ENCODE results near the gene RAPGEF5. TPM values are rescaled to one million over a fixed set of nuclear protein-coding genes. Genes with fewer than 3 reads are reported as not detected.

RAPGEF5 gene
- total and polyA plus RNA-seq, 2 donors (not counting 3 experiments of a cell fraction or from before 2014, with no cell fraction given), result 10.0 to 43.2 TPM

GRCh38 chr7:22255342-22255741, 101.6 kb downstream of the RAPGEF5 start:
- intact Hi-C loops (cut with micrococcal nuclease), result no loop called here
- H3K9ac ChIP-seq (replicated peaks; ENCODE audit: extremely low read depth, insufficient read depth, low read length), result no peak overlapping the region
- no peaks in the 10 kb centered on the region for H3K9me1 ChIP-seq (replicated peaks; ENCODE audit: control insufficient read depth, extremely low read depth, insufficient read depth, low read length)
- no peaks in the 10 kb centered on the region for H4K20me1 ChIP-seq (replicated peaks; ENCODE audit: control insufficient read depth, extremely low read depth, insufficient read depth, low read length)
- TF ChIP-seq EZH2 (IDR thresholded peaks at IDR 0.05; ENCODE audit: borderline replicate concordance, low read depth, low read length, severe bottlenecking) (no peak), JUN (IDR thresholded peaks at IDR 0.05; ENCODE audit: borderline replicate concordance, insufficient read depth, insufficient read length, low read depth) (no peak), GATA2 (IDR thresholded peaks at IDR 0.05; ENCODE audit: insufficient read depth, insufficient read length, low read depth, low read length) (no peak), POLR2AphosphoS5 (IDR thresholded peaks at IDR 0.05; ENCODE audit: insufficient read depth, low read depth, low read length) (no peak), POLR2A (IDR thresholded peaks at IDR 0.05; ENCODE audit: low read depth, low read length) (no peak), MYC (IDR thresholded peaks at IDR 0.05; ENCODE audit: low read depth, low read length) (no peak), MAX (IDR thresholded peaks at IDR 0.05; ENCODE audit: insufficient read depth, insufficient read length) (no peak), FOS (IDR thresholded peaks at IDR 0.05; ENCODE audit: borderline replicate concordance, insufficient read depth, low read length) (no peak), CTCF (IDR thresholded peaks at IDR 0.05; ENCODE audit: extremely low read depth in 1 of 2, insufficient read depth in 1 of 2, low read depth in 1 of 2, low read length in 2 of 2) (no peak)
- ChIA-PET CTCF (no interaction called here), POLR2A (no interaction called here)
- H2AFZ ChIP-seq (ENCODE audit: low read depth, low read length), result no peak overlapping the region
- no peak overlapping the region for H3K4me3 ChIP-seq (replicated peaks in 1 of 3; ENCODE audit: insufficient read depth in 1 of 3, low read depth in 1 of 3, low read length in 3 of 3)
- no TSS peak for BruUV-seq (replicated peaks)
- DNase-seq (ENCODE audit: low read depth, low spot score) (no peak), FAIRE-seq (no peak)
- H3K27me3 ChIP-seq (ENCODE audit: control insufficient read depth in 2 of 2, insufficient read depth in 2 of 2, low read length in 2 of 2), result no peaks in the 10 kb centered on the region
- H3K9me3 ChIP-seq (replicated peaks; ENCODE audit: control insufficient read depth, insufficient read depth, low read length), result no peaks in the 10 kb centered on the region
- no peaks in the 10 kb centered on the region for H3K36me3 ChIP-seq (ENCODE audit: control insufficient read depth in 2 of 2, extremely low read depth in 1 of 2, insufficient read depth in 2 of 2, low read length in 2 of 2)
- no peaks in the 10 kb centered on the region for H3K4me1 ChIP-seq (ENCODE audit: control insufficient read depth, extremely low read depth, insufficient read depth, low read length)
- no peak overlapping the region for H3K4me2 ChIP-seq (ENCODE audit: insufficient read depth, low read length)
- dilution Hi-C loops (cut with MboI; ENCODE audit: extremely low pct_ligation_motif_present, low sequenced_read_pairs), result no loop called here
- no peak overlapping the region for H3K27ac ChIP-seq (ENCODE audit: insufficient read depth, low read depth, low read length)
- H3K79me2 ChIP-seq (ENCODE audit: control insufficient read depth, insufficient read depth, low read length), result no peaks in the 10 kb centered on the region

Measured in endothelial cell of umbilical vein (primary cell).